Aorta (tissue), 5 donors: Measurements from ENCODE around the gene KRTAP2-3. TPM values are rescaled to one million over a fixed set of nuclear protein-coding genes. Genes with fewer than 3 reads are reported as not detected.
"Not testable (repeated sequence)": the region's sequence is repeated elsewhere in the genome, so short reads cannot be mapped to it uniquely, and the experiment has no call there.

Experiments used
- ATAC-seq: fragments of 200-7000 bp; cut with Tn5 transposase; one replicate; pipeline ENCODE4 v1.9.1; 2022; ENCODE audit warnings: moderate library complexity; ENCODE audit not compliant: low FRiP score
- DNase-seq, 2 donors: peaks; one replicate each; pipeline ENCODE4 v3.0.0-alpha.2; 2020
- H3K27ac ChIP-seq, 2 donors: one replicate each; pipeline ENCODE4 v1.5.1; 2013; ENCODE audit warnings: low read length in 2 of 2, mild to moderate bottlenecking in 2 of 2, moderate library complexity in 2 of 2, control low read depth in 1 of 2, inconsistent platforms in 1 of 2, low read depth in 1 of 2
- H3K27me3 ChIP-seq, 2 donors: one replicate each; pipeline ENCODE4 v1.6.1; 2013; ENCODE audit warnings: control low read depth in 1 of 2, low read length in 1 of 2, mild to moderate bottlenecking in 1 of 2, moderate library complexity in 1 of 2; ENCODE audit not compliant: insufficient read depth in 2 of 2, control insufficient read depth in 1 of 2
- H3K36me3 ChIP-seq, 2 donors: one replicate each; pipeline ENCODE4 v1.6.1; 2013; ENCODE audit warnings: control low read depth in 1 of 2, low read length in 1 of 2, mild to moderate bottlenecking in 1 of 2; ENCODE audit not compliant: insufficient read depth in 2 of 2, control insufficient read depth in 1 of 2
- H3K4me1 ChIP-seq, 2 donors: one replicate each; pipeline ENCODE4 v1.6.1; 2013; ENCODE audit warnings: low read length in 2 of 2, control low read depth in 1 of 2, mild to moderate bottlenecking in 1 of 2, moderate library complexity in 1 of 2; ENCODE audit not compliant: insufficient read depth in 2 of 2, control insufficient read depth in 1 of 2
- H3K4me3 ChIP-seq, 2 donors: one replicate each; pipeline ENCODE4 v1.5.1; 2013; ENCODE audit warnings: low read length in 2 of 2, control low read depth in 1 of 2, mild to moderate bottlenecking in 1 of 2
- H3K9me3 ChIP-seq: one replicate; pipeline ENCODE4 v1.6.1; 2013; ENCODE audit warnings: mild to moderate bottlenecking, low read length; ENCODE audit not compliant: control insufficient read depth
- WGBS, 2 donors: extraction: QIAGEN DNeasy Blood & Tissue Kit; methylation state at CpG; one replicate each; pipeline ENCODE4 v1.1.7; 2013; 5-methylcytosine and 5-hydroxymethylcytosine counted together
- intact Hi-C, 2 donors: fragments of 100-400 bp; cut with DNase I; formaldehyde crosslinking; loops; one replicate each; pipeline versions ENCODE4 v1.14.2 to v1.15.0; 2022
- polyA plus RNA-seq, 2 donors: library from polyadenylated mRNA; stranded (reverse); fragments of 200-250 nt; gene quantifications; one replicate each; pipeline ENCODE4 v1.2.3, GENCODE V29; 2013
- total RNA-seq, 2 donors: library from RNA; stranded (reverse); fragmentation: NEBNext Ultra II Directional; extraction: Animal tissue kit (Norgen Biotek cat#: 25700); gene quantifications; one replicate each; pipeline ENCODE4 v1.2.1, GENCODE V29; 2021
- donor health status: healthy with polysubstance abuse.
- donor health status: Bipolar disorder and iron deficiency.
- donor health status: DM: no; HTN: no; CAD: no.
- donor health status: DM: no; HTN: no; CAD: no.
- donor health status: DM: yes; HTN: yes; CAD: no.

Gene KRTAP2-3
- total and polyA plus RNA-seq, 4 donors = not detected

DNA sequence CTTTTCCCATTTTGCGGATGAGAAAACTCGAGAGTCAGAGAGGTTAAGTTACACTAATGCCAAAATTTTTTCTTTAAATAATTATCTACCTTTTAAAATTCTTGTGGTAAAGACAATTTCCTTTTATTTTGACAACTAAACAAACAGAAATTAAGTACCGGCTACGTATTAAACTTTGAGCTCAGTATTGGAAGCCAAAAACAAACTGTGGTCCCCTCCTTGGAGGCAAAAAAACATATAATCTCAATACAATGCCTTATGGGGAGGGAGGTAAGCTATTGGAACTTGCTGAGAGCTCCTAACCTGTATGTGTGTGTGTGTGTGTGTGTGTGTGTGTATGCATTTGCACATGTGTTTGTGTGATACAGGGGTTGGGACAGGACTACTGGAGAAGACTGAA is 3.5 kb upstream of the KRTAP2-3 start:
- DNase-seq (no peak), ATAC-seq (no peak)
- H3K4me1 ChIP-seq = no peaks in the 10 kb centered on the region
- H3K27me3 ChIP-seq = no peaks in the 10 kb centered on the region
- no peak overlapping the region for H3K4me3 ChIP-seq
- H3K27ac ChIP-seq = no peak overlapping the region
- no peaks in the 10 kb centered on the region for H3K36me3 ChIP-seq
- intact Hi-C loops = no loop called here
- H3K9me3 ChIP-seq = no peaks in the 10 kb centered on the region
- 89 to 90% methylated on average over 4 of the region's 4 CpGs for WGBS, 2 donors

DNA sequence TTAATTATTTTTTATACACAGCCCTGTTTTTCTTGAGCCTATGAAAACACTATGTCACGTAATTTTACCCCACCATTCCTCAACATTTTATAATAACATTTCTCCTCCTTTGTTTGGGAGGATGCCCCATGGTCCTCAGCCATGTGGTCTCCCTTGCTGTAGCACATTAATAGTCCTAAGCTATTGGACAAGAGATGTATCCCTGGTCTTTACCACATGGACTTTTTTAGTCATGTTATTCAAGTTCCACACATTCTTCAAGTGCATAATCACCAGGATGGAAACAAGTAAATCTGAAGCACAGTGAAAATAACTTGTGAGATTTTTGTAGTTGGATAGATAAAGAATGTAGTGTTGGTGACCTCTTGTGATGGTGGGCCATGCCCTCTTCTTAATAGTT is 2.0 kb upstream of the KRTAP2-3 start:
- intact Hi-C loops = no loop called here
- Histone ChIP-seq H3K4me3 (no peak overlapping the region), H3K36me3 (no peaks in the 10 kb centered on the region), H3K27ac (peak overlapping the region in 1 of 2 donors; percentile 3), H3K27me3 (no peaks in the 10 kb centered on the region), H3K4me1 (no peaks in the 10 kb centered on the region), H3K9me3 (no peaks in the 10 kb centered on the region)
- peak; percentile 48 for ATAC-seq
- 0 to 17% methylated on average over 1 of the region's 1 CpG for WGBS, 2 donors
- no peak for DNase-seq

DNA sequence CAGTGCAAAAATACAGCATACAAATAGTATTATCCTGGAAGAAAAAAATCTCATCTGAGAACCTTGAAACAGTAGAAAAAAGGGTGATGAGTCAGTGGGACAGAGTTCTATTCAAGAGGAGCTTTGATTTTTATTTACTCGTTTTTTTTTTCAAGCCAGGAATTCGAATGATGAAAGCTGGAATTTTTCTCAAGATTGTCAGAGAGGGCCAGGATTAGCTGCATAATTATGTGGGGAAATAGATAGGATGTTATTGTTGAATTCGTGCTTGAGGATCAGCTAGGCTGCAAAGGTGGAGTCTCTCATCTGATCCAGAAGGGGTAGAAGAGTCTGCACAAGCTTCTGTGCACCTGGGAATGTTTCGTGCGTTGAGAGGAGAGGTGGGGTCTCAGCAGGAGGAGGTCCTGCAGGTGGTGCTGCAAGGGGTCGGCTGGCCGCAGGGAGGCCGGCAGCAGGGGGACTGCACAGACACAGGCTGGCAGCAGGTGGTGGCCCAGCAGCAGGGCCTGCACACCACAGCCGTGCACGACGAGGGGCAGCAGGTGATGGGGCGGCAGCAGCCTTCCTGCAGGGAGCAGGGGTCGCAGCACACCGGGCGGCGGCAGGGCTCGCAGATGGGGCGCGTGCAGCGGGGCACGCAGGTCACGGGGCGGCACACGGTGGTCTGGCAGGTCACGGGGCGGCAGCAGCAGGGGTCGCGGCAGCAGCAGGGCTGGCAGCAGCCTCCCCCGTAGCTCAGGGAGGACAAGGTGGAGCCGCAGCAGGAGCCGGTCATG is 450 bp downstream of the KRTAP2-3 start:
- H3K27me3 ChIP-seq, intact Hi-C loops, H3K27ac ChIP-seq, H3K4me1 ChIP-seq, H3K4me3 ChIP-seq, DNase-seq, ATAC-seq, H3K36me3 ChIP-seq, H3K9me3 ChIP-seq: not testable (repeated sequence)
- 40 to 46% methylated on average over 9 to 14 of the region's 31 CpGs for WGBS, 2 donors

GRCh38 chr17:41058741-41059140 is 1.2 kb downstream of the KRTAP2-3 start:
- no peaks in the 10 kb centered on the region for H3K9me3 ChIP-seq
- H3K4me1 ChIP-seq = no peaks in the 10 kb centered on the region
- H3K36me3 ChIP-seq = no peaks in the 10 kb centered on the region
- no peaks in the 10 kb centered on the region for H3K27me3 ChIP-seq
- no peak overlapping the region for H3K27ac ChIP-seq
- intact Hi-C loops = no loop called here
- ATAC-seq = no peak
- 88 to 96% methylated on average over 5 of the region's 5 CpGs for WGBS, 2 donors
- DNase-seq = no peak
- no peak overlapping the region for H3K4me3 ChIP-seq

DNA sequence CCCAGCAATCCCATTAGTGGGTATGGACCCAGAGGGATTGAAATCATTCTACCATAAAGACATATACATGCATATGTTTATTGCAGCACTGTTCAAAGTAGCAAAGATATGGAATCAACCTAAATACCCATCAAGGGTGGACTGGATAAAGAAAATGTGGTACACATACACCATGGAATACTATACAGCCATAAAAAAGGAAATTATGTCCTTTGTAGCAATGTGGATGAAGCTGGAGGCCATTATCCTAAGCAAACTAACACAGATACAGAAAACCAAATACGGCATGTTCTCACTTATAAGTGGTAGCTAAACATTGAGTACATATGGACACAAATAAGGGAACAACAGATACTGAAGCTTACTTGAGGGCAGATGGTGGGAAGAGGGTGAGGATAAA is 2.4 kb downstream of the KRTAP2-3 start:
- ATAC-seq = no peak
- Histone ChIP-seq H3K27me3 (no peaks in the 10 kb centered on the region), H3K4me3 (no peak overlapping the region), H3K36me3 (no peaks in the 10 kb centered on the region), H3K27ac (no peak overlapping the region), H3K4me1 (no peaks in the 10 kb centered on the region), H3K9me3 (no peaks in the 10 kb centered on the region)
- intact Hi-C loops = no loop called here
- WGBS, 2 donors = 97 to 100% methylated on average over 1 of the region's 1 CpG
- DNase-seq = no peak

DNA sequence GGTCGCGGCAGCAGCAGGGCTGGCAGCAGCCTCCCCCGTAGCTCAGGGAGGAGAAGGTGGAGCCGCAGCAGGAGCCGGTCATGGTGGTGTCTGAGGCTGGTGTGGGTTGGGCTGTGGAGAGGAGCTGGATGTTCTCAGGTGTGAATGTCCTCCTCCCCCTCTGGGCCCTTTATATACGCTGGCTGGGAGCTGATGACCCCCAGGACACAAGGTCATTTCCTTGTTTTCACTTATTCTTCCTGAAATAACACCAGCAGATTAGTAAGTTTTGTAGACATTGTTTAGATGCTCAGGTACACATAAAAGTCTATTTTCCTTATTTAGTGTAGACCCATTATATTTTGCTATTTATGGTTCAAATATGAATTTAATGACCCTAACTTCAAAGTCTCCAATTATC is 4.8 kb downstream of the KRTAP2-3 start, which contains the start of gene KRTAP2-2:
Gene KRTAP2-2, minus strand, starts transcription at position 101 of the 400 bp plus-strand sequence. Its CDS starts 19 bp downstream, at position 82.
- ATAC-seq, H3K36me3 ChIP-seq, H3K27me3 ChIP-seq, H3K4me3 ChIP-seq, intact Hi-C loops, H3K9me3 ChIP-seq, DNase-seq, H3K4me1 ChIP-seq, H3K27ac ChIP-seq: not testable (repeated sequence)
- 19 to 33% methylated on average over 1 of the region's 6 CpGs for WGBS, 2 donors

- DNase-seq, H3K36me3 ChIP-seq, H3K4me3 ChIP-seq, H3K4me1 ChIP-seq, H3K27me3 ChIP-seq, intact Hi-C loops, ATAC-seq, H3K27ac ChIP-seq, H3K9me3 ChIP-seq: not testable (repeated sequence)
- WGBS, 2 donors = 59 to 72% methylated on average over 7 to 9 of the region's 9 CpGs
Measured at GRCh38 chr17:41054556-41054955, 5.4 kb downstream of the KRTAP2-3 start.

DNA sequence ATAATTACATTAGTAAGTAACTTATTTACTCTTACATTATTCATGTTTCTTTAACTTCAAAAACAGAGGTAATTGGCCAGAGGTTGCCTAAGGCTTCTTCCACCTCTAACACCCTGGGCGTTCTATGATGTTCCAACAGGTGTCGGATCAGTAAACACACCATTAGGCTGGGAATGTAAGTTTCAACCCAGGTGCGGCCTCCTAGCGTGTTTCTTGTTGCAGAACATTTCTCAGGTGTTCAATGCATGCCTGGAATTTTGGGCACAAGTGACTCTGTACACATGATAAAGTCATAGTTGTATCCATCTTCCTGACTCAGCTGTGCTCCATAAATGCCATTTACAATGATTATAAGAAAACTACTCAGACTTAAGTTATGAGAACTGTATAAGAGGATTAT is 5.9 kb downstream of the KRTAP2-3 start:
- intact Hi-C loops = no loop called here
- WGBS, 2 donors = 89 to 90% methylated on average over 4 of the region's 4 CpGs
- Histone ChIP-seq H3K4me3 (no peak overlapping the region), H3K27me3 (no peaks in the 10 kb centered on the region), H3K9me3 (no peaks in the 10 kb centered on the region), H3K4me1 (no peaks in the 10 kb centered on the region), H3K27ac (no peak overlapping the region), H3K36me3 (no peaks in the 10 kb centered on the region)
- DNase-seq (no peak), ATAC-seq (no peak)

- no peak overlapping the region for H3K4me3 ChIP-seq
- H3K27ac ChIP-seq = no peak overlapping the region
- DNase-seq = no peak
- no peaks in the 10 kb centered on the region for H3K27me3 ChIP-seq
- intact Hi-C loops = no loop called here
- no peak for ATAC-seq
- H3K4me1 ChIP-seq = no peaks in the 10 kb centered on the region
- H3K9me3 ChIP-seq = no peaks in the 10 kb centered on the region
- no peaks in the 10 kb centered on the region for H3K36me3 ChIP-seq
Measured at GRCh38 chr17:41052566-41052965, 7.3 kb downstream of the KRTAP2-3 start.
